CD4-positive, alpha-beta T cell treated with Interleukin-10 for 1 hour (primary cell): ENCODE results near the gene CSF2.
"Not testable (repeated sequence)": the region's sequence is repeated elsewhere in the genome, so short reads cannot be mapped to it uniquely, and the experiment has no call there.

Experiments
- DNase-seq: peaks from one replicate; pipeline ENCODE4 v3.0.0-alpha.2; 2020

CSF2 gene

DNA sequence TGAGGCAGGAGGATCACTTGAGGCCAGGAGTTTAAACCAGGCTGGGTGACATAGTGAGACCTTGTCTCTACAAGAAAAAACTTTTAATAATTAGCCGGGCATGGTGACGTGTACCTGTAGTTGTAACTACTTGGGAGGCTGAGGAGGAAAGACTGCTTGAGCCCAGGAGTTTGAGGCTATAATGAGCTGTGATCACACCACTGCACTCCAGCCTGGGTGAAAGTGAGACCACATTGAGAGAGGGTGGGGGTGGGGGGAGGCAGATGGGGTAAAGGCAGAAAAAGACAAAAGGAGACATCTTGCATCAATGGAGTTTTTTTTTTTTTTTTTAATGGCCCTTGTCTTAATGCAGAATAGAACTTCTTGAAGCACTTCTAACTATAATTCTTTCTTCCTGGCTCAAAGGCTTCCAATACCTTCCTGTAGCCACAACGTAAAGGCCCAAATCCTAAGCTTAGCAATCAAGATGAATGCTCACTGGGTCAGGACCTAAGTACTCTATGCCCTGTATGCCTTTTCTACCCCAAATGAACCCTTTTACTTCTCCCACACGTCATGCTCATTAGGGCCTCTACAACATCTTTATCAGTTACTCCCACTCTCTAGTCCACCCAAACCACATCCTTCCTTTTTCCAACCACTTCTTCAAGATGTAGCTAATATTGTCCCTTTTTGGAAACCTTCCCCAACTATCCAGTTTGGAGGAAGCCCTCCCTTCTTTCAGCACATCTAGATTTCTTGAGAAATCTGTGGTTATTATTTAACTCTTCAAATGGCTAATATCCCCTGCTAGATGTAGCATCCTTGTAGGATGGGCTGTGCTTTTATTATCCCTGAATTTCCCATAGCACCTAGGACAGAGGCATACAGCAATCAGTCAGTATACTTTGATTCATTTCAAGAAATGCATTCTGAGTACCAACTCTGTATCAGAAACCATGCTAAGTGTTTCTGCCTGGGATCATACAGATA is 40.8 kb downstream of the CSF2 start:
- no peak for DNase-seq

DNA sequence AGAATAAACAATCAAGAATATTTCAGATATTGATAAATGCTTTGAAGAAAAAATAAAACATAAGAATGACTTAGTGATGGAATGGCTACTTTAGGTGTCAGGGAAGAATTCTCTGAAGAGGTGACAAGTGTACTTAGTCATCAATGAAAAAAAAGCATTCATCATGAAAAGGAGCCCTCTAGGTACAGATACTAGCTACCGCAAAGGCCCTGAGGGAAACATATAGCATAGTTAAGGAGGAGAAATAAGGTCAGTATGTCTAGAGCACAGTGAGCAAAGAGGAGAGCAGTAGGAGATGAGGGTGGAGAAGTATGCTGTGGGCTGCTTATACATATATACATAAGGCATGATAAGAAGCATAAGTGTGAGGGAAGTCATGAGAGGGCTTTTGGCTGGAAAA is 41.8 kb downstream of the CSF2 start:
- no peak for DNase-seq

DNA sequence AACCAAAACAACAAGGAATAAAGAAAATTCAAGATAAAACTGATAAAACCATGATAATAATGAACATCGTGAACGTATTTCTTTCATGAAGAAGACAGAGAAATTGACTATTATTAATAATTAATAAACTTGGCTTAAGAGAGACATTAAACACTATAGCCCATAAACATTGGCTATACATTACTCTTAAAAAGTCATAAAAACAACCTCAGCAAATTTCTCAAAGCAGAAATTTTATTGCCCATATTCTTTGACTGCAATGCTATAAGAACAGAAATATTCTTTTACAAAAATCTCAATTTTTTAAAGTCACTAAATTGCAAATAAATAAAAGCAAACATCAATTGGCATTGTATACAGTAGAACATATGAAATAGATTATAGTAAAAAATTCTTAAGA is 42.5 kb downstream of the CSF2 start:
- no peak for DNase-seq

DNA sequence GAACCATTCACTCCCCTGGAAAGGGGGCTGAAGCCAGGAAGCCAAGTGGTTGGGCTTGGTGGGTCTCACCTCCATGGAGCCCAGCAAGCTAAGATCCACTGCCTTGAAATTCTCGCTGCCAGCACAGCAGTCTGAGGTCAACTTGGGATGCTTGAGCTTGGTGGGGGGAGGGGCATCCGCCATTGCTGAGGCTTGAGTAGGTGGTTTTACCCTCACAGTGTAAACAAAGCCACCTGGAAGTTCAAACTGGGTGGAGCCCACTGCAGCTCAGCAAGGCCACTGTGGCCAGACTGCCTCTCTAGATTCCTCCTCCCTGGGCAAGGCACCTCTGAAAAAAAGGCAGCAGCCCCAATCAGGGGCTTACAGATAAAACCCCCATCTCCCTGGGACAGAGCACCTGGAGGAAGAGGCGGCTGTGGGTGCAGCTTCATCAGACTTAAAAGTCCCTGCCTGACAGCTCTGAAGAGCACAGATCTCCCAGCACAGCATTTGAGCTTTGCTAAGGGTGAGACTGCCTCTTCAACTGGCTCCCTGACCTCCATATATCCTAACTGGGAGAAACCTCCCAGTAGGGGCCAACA is 43.4 kb downstream of the CSF2 start:
- peak; percentile 30 for DNase-seq

DNA sequence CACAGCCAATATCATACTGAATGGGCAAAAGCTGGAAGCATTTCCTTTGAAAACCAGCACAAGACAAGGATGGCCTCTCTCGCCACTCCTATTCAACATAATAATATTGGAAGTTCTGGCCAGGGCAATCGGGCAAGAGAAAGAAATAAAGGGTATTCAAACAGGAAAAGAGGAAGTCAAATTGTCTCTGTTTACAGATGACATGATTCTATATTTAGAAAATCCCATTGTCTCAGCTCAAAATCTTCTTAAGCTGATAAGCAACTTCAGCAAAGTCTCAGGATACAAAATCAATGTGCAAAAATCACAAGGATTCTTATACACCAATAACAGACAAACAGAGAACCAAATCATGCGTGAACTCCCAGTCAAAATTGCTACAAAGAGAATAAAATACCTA is 47.1 kb downstream of the CSF2 start:
- not testable (repeated sequence) for DNase-seq

DNA sequence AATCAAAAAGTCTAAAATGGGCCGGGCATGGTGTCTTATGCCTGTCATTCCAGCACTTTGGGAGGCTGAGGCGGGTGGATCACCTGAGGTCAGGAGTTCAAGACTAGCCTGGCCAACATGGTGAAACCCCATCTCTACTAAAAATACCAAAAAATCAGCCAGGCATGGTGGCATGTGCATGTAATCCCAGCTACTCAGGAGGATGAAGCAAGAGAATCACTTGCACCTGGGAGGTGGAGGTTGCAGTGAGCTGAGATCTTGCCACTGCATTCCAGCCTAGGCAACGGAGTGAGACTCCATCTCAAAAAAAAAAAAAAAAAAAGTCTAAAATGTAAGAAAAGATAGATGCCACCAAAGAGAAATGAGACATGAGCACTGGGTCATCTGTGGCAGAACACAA is 49.4 kb downstream of the CSF2 start:
- not testable (repeated sequence) for DNase-seq

DNA sequence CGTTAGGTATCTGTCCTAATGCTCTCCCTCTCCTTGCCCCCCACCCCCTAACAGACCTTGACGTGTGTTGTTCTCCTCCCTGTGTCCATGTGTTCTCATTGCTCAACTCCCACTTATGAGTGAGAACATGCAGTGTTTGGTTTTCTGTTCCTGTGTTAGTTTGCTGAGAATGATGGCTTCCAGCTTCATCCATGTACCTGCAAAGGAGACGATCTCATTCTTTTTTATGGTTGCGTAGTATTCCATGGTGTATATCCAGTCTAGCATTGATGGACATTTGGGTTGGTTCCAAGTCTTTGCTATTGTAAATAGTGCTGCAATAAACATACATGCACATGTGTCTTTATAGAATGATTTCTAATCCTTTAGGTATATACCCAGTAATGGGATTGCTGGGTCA is 50.0 kb downstream of the CSF2 start:
- DNase-seq, result not testable (repeated sequence)
